ENCODE measurements around the gene FBXL7.

FBXL7 gene

DNA sequence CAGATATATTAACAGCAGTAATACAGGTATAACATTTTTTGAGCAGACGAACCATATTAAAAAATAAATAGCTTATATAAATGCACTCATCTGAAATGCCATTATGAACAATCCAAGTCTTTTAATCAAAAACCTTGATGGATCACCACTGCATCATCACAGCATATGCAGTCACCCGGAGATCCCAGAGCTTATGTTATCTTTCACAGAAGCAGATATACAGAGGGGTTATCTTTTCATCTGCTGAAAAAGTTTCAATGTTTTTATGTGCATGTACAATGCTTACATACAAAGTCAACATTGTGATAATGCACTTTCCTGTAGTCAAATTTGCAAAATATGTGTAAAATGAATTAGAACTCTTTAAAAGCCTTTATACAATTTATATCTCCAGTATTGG, 211.9 kb downstream of the FBXL7 start:
- DNase-seq (ENCODE audit: low read depth in 2 of 2), result no peak

DNA sequence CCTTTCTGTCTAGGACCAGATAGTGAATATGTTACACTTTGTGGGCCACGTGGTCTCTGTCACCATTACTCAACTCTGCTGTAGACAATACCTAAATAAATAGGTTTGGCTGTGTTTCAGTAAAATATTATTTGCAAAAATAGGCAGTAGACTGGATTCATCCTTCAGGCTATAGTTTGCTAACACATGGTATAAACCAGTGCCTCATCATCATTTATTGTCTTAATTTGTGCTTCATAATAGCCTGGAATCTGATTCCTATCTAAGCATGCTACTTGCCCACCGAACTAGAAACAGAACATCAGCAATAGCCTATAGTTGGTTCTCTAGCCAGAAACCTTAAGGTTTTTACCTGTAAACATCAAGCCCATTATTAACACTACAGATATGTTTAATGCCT, 215.6 kb downstream of the FBXL7 start:
- DNase-seq (ENCODE audit: low read depth in 2 of 2), result no peak

DNA sequence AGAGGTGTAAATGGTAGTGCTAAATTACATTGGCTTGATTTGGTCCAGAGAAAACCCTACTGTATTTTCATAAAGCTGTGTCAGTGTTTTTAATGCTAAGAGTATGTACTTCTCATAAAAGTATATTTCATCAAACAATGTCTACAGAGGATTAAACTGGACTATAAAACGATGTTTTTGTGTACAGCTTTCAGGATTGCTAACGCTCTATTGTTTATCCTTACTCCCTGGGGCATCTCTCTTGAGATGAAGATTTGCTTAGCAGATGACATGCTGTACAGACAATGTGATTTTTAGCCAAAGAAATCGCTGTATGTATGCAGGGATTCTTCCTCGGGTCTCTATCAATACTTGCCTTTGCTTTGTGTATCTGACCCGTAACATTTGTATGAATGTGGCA, 216.0 kb downstream of the FBXL7 start:
- no peak for DNase-seq (ENCODE audit: low read depth in 2 of 2)

DNA sequence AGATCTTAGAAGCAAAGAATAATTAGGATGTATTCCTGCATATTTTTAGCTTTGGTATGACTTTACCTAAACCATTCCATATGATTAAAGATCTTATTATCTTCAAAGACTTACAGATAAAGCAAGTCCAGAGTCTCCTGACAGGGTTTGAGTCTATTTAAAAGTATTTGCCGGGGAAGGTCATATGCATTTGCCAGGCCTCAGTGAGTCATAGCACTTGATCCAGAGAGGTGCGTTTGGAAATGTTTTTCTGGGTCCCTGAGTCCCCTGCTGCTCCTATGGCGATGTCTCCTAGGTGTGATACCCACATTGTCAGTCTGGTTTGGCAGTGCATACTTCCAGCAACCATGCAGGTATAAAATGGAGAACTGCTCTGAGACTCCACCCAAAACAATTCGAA, 217.0 kb downstream of the FBXL7 start:
- no peak for DNase-seq (ENCODE audit: low read depth in 2 of 2)

DNA sequence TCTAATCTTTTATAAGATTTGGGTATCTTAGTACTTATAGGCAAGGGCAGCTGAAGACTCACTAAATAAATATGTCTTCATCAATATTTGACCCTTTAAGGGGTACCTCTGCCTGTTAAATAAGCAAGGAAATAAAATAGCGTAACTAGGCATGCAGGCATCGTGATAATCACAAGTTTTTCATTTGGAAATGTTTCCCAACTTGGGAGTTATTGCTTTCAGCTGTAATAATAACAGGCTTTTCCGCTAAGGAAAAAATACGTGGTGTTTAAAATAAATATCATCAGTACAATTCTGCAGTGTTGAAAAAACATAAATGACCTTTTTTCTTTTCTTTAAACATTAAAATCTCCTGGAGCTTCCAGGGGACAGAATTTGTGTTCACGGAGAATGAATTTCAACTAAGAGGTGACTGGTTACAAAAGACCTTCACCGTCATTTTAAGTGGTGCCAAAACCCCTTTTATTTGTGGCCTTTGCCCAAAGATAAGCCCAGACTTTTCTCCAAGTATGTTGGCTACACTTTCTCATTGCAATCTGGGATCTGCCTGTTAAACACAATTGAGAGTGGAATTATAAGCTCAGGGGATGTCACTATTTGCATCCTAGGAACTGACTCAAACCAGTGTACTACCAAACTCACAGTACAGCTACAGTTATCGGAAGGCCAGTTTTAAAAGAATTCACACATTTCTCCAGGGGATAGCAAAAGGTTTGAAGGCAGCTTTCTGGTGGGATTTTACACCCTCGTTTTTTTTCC, 218.6 kb downstream of the FBXL7 start:
- no peak for DNase-seq (ENCODE audit: low read depth in 2 of 2)

- no peak for DNase-seq (ENCODE audit: low read depth in 2 of 2)
Observed at GRCh38 chr5:15719784-15720183, 219.8 kb downstream of the FBXL7 start.

- DNase-seq (ENCODE audit: low read depth in 2 of 2), result no peak
Observed at GRCh38 chr5:15720515-15720914, 220.5 kb downstream of the FBXL7 start.

- no peak for DNase-seq (ENCODE audit: low read depth in 2 of 2)
Observed at GRCh38 chr5:15722305-15722704, 222.3 kb downstream of the FBXL7 start.

- no peak for DNase-seq (ENCODE audit: low read depth in 2 of 2)
Observed at GRCh38 chr5:15727375-15727774, 227.4 kb downstream of the FBXL7 start.

- no peak for DNase-seq (ENCODE audit: low read depth in 2 of 2)
Observed at GRCh38 chr5:15728811-15729210, 228.8 kb downstream of the FBXL7 start.

DNA sequence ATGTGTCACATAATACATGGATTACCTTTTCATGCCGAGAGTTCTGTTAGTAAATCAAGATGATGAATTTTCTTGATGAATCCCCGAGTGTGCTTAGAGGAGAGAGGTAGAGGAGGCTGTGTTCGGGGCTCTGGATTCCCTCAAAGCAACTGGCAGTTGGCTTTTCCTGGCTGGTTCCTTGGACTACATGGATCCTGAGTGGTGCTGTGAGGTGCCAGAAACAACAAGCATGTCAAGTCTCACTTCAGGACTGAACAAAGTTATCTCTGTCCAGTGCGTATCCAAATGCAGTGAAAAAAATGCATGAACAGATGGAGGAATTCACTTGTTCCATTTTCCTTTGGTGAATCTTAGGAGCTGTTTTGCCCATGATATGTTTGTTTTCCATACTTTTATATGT, 231.7 kb downstream of the FBXL7 start:
- DNase-seq (ENCODE audit: low read depth in 2 of 2), result no peak

DNA sequence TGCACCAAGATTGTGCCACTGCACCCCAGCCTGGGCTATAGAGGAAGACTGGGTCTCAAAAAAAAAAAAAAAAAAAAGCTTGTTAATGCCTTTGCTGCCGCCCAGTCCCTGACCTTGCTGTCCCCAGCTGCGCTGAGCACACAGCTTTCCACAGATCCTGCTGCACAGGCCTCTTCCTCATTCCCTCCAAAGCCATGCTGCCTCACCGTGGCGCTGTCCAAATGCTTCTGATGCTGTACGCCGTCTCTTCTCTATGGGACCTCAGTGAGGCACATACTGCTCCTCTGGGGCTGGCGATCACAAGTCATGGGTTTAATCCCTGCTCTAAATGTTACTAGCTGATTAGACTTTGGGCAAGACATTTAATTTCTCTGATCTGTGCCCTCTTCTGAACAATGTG, 234.1 kb downstream of the FBXL7 start:
- no peak for DNase-seq (ENCODE audit: low read depth in 2 of 2)

- DNase-seq (ENCODE audit: low read depth in 2 of 2), result no peak
Observed at GRCh38 chr5:15737036-15737821, 237.2 kb downstream of the FBXL7 start.

- no peak for DNase-seq (ENCODE audit: low read depth in 2 of 2)
Observed at GRCh38 chr5:15737871-15738664, 238.1 kb downstream of the FBXL7 start.

DNA sequence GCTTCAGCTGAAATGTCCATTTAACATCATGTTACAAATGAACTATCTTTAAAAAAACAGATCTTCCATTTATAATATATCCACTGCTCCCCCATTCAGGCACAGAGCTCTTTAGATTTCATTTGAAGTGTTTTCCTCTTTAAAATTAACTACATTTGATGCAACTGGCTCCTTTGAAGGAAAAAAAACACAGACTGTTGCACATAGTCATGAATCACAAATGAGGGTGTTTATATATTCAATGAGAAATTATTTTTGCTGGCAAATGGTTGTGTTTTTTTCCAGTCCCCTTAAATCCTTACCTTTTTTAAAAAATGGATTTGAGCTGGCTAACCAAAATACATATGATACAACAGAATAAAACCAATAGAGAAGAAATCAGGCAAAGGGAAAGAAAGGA, 240.4 kb downstream of the FBXL7 start:
- no peak for DNase-seq (ENCODE audit: low read depth in 2 of 2)

DNA sequence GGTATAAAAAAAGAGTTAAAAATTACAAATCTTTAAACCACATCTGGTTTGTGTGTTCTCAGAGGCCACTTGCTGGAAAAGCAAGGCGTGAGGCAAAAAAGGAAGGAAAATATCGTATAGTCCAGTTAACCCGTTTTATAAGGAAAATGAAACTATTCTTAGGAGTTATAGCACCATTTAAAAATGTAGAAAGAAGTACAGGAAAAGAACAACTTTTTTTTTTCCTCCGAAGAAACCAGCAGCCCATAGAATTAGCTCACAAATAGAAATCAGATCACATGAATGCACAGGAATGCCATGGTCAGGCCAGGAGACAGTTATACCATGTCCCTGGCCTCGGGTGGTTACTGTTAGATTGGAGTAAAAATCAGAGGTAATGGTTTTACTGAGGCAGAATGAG, 241.6 kb downstream of the FBXL7 start:
- no peak for DNase-seq (ENCODE audit: low read depth in 2 of 2)

GRCh38 chr5:15746833-15747232, 246.9 kb downstream of the FBXL7 start:
- DNase-seq (ENCODE audit: low read depth in 2 of 2), result no peak

- DNase-seq (ENCODE audit: low read depth in 2 of 2), result no peak
Observed at GRCh38 chr5:15748266-15748665, 248.3 kb downstream of the FBXL7 start.

DNA sequence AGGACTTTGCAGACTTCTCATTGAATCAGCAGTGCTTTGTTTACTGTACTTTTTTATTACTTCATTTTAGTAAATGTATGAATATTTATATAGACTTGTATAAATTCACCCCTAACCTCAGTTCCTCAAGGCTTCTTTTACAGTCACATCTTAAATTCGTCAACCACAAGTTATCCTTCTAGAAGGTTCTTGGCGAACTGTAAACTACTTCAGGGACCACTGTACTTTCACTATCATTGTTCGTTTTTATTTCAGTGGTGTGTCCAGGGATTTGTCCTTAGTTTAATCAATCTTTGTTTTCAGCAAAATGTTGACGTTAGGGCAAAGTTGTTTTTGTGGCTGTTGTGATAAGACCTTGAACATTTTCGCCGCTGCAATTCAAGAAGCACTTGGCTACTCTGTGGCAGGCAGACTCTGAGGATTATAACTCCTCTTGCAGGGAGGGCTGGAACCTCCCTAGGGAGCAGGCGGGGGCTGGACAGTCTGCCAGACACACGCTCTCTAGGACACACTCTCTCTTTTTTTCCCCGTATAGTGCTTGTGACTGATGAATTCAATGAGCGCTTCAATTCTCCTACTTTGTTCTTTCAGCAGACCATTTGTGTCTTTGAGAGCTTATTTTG, 252.8 kb downstream of the FBXL7 start:
- no peak for DNase-seq (ENCODE audit: low read depth in 2 of 2)

GRCh38 chr5:15753752-15754151, 253.8 kb downstream of the FBXL7 start:
- DNase-seq (ENCODE audit: low read depth in 2 of 2), result no peak

DNA sequence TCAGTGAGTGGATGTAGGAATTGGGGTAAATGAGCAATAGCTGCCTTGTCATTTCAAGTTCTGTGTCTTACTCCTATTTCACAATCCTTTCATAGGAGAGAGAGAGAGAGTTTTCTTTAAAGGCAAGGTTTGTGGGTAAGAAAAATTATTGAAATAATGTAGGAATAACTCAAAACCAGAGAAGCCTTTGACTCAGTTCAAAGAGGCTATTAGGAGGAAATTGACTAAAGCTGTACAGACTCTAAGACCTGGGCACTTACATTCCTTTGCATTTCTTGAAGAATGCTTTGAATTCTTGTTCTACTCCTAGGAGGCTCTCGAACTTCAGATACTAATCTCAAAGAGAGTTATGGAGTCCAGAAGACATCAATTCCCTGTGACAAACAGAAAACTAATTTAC, 257.1 kb downstream of the FBXL7 start:
- DNase-seq (ENCODE audit: low read depth in 2 of 2), result no peak

DNA sequence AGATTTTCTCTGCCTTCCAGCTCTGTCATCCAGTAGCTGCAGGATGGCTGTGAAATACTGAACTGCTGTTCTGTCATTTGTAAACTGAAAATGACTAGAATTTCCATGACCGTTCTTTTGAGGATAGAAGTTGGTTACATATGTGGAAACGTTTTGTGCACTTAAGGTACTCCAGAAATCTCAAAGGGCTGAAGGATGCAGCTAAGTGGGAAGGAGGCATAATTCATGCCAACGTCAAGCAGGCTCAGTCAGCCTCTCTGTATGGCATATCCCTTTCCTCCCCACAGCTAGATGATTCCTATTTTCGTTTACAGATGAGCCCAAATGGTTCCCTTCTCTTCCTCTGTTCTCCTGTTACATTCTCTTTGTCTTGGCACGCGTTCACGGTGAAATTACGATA, 257.6 kb downstream of the FBXL7 start:
- DNase-seq (ENCODE audit: low read depth in 2 of 2), result no peak

All from stimulated activated CD8-positive, alpha-beta memory T cell treated with anti-CD3 and anti-CD28 coated beads, Interleukin-2, amount 100 ng/mL, for 48 hours (primary cell).